IPS-20b (cell line): ENCODE measurements around the gene TEAD1.
A peak's percentile ranks its signal among the peaks of the same experiment; 100 is the strongest.

Experiments used
- H3K27ac ChIP-seq: one replicate; pipeline ENCODE4 v1.5.1; 2013; ENCODE audit warnings: low read length
- H3K27me3 ChIP-seq: 2 replicates; pipeline ENCODE4 v1.6.1; 2013; ENCODE audit warnings: mild to moderate bottlenecking, low read length, inconsistent platforms; ENCODE audit not compliant: insufficient read depth
- H3K36me3 ChIP-seq: 2 replicates; pipeline ENCODE4 v1.6.1; 2013; ENCODE audit warnings: low read depth, mild to moderate bottlenecking, inconsistent platforms, low read length, moderate library complexity; ENCODE audit not compliant: insufficient read depth
- H3K4me1 ChIP-seq: 2 replicates; pipeline ENCODE4 v1.6.1; 2013; ENCODE audit warnings: mild to moderate bottlenecking, control low read depth, inconsistent platforms, low read length, moderate library complexity; ENCODE audit not compliant: insufficient read depth
- H3K4me3 ChIP-seq: 2 replicates; pipeline ENCODE4 v1.5.1; 2013; ENCODE audit warnings: mild to moderate bottlenecking, low read length, inconsistent platforms
- H3K9ac ChIP-seq: 2 replicates; pipeline ENCODE4 v1.6.1; 2013; ENCODE audit warnings: low read depth, mild to moderate bottlenecking, inconsistent platforms, low read length, moderate library complexity
- H3K9me3 ChIP-seq: 2 replicates; pipeline ENCODE4 v1.6.1; 2013; ENCODE audit warnings: mild to moderate bottlenecking, low read depth, low read length, inconsistent platforms; ENCODE audit not compliant: insufficient read depth

TEAD1 gene

GRCh38 chr11:12888525-12889158 is 214.4 kb downstream of the TEAD1 start:
- H3K9ac ChIP-seq = no peak overlapping the region
- H3K4me3 ChIP-seq = no peak overlapping the region
- no peaks in the 10 kb centered on the region for H3K27me3 ChIP-seq
- no peaks in the 10 kb centered on the region for H3K9me3 ChIP-seq
- no peak overlapping the region for H3K27ac ChIP-seq
- peaks cover 48% of the 10 kb centered on the region for H3K36me3 ChIP-seq
- peaks cover 7% of the 10 kb centered on the region; the same call in 1 of the 2 replicates for H3K4me1 ChIP-seq

- no peaks in the 10 kb centered on the region for H3K27me3 ChIP-seq
- no peak overlapping the region for H3K4me3 ChIP-seq
- no peaks in the 10 kb centered on the region for H3K9me3 ChIP-seq
- H3K9ac ChIP-seq = no peak overlapping the region
- no peak overlapping the region for H3K27ac ChIP-seq
- H3K4me1 ChIP-seq = peaks cover 10% of the 10 kb centered on the region; the same call in 1 of the 2 replicates
- H3K36me3 ChIP-seq = peaks cover 42% of the 10 kb centered on the region
Observed at GRCh38 chr11:12889243-12889642, 215.0 kb downstream of the TEAD1 start.

- H3K9me3 ChIP-seq = no peaks in the 10 kb centered on the region
- H3K27ac ChIP-seq = no peak overlapping the region
- no peaks in the 10 kb centered on the region for H3K27me3 ChIP-seq
- H3K4me3 ChIP-seq = no peak overlapping the region
- peaks cover 16% of the 10 kb centered on the region; the same call in 1 of the 2 replicates for H3K4me1 ChIP-seq
- peaks cover 41% of the 10 kb centered on the region for H3K36me3 ChIP-seq
- no peak overlapping the region for H3K9ac ChIP-seq
Observed at GRCh38 chr11:12890476-12890875, 216.3 kb downstream of the TEAD1 start.

DNA sequence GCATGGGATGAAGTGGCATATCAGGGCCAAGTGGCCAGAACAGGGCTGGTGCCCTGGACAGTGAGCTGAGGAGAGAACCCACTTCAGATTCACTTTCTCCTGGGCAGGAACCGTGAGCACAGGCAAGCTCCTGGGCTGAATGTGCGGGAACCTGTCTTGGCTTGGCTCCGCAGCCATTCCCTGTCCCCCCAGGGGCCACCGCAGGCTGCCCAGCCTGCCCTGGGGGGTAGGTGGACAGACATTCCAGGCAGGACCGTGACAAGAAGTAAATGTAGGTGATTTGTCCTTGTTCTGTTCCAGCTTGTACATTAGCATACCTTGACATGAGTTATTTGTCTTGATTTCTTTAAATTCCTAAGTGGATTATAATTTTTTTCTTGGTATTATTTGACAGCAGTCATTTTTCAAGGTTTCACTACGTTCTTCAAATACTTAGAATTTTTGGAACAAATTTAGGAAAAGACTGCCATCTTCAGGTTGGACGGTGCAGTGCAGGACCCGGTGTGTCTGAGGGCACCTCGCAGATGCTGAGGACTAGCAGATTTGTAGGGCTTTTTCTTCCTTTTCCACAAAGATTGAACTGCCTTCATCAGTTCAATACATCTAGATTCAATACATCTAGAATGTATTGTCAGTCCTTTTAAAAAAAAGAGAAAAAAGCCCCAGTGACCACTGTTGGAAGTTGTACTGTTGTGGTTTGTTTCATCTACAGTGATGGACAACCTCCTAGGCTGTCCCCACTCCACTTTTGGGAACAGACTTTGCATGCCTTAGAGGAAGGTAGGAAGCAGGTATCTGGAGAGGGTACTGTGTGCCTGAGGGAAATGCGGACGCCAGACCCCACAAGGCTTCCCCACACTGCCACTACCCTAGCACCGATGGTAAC is 219.8 kb downstream of the TEAD1 start:
- H3K4me3 ChIP-seq = no peak overlapping the region
- no peaks in the 10 kb centered on the region for H3K27me3 ChIP-seq
- no peak overlapping the region for H3K27ac ChIP-seq
- no peak overlapping the region for H3K9ac ChIP-seq
- peaks cover 13% of the 10 kb centered on the region; the same call in 1 of the 2 replicates for H3K4me1 ChIP-seq
- H3K9me3 ChIP-seq = no peaks in the 10 kb centered on the region
- peaks cover 43% of the 10 kb centered on the region for H3K36me3 ChIP-seq

DNA sequence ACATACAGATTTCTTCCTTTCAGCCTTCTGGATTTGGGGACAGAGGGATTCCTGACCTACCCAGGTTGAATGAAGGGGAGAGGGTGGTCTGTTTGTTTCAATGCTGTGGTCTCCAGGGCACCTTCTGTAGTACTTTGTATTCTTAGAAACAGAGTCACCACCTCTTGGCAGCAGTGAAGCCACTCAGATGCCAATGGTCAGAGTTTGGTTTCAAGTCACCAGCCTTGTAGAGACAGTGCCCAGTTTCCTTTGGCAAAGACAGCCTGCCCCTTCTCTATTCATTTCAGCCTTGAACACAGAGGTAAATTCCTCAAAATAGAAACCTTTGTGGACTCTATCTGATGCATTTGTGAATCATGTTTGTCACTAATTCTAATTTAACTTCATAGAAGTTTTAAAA is 223.2 kb downstream of the TEAD1 start:
- Histone ChIP-seq H3K36me3 (peaks cover 58% of the 10 kb centered on the region), H3K27me3 (no peaks in the 10 kb centered on the region), H3K4me1 (peaks cover 16% of the 10 kb centered on the region; the same call in 1 of the 2 replicates), H3K9me3 (no peaks in the 10 kb centered on the region), H3K27ac (no peak overlapping the region), H3K9ac (no peak overlapping the region), H3K4me3 (no peak overlapping the region)

DNA sequence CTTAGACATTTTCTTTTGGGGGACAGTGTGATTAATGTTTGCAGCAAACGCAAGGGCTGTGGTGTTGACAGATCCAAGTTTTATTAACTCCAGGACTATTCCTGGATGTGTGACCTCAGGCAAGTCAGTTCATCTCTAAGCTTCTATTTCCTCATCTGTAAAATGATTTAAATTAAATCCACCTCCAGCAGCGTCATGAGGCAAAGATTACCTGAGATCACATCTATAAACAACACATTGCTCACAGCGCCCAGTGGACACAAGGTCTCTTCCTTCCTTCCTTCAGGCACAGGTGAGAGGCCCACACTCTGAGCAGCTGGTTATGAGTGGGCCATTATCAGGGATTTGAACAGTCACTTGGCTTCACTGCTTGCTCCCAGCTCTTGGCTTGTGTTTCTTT is 223.6 kb downstream of the TEAD1 start:
- peaks cover 20% of the 10 kb centered on the region; the same call in 1 of the 2 replicates for H3K4me1 ChIP-seq
- no peak overlapping the region for H3K27ac ChIP-seq
- H3K27me3 ChIP-seq = no peaks in the 10 kb centered on the region
- H3K36me3 ChIP-seq = peaks cover 61% of the 10 kb centered on the region
- H3K4me3 ChIP-seq = no peak overlapping the region
- H3K9ac ChIP-seq = no peak overlapping the region
- no peaks in the 10 kb centered on the region for H3K9me3 ChIP-seq

DNA sequence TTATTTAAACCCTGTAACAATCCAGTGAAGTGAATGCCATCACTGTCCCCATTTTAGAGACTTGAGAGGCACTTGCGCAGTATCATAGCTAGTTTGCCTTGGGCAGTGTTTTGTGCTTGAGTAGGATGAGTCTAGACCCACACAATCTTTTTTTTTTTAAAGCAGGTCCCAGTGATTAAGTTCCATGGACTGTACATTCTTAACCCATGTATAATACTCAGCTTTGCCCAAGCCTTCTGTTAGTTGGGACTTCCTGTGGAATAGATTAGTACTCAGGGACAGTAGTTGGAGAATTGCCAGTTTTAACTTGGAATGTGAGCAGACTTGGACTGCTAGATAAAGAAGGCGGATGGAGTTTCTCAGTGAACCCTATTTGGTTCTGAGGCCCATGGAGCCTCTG is 226.3 kb downstream of the TEAD1 start:
- Histone ChIP-seq H3K9me3 (no peaks in the 10 kb centered on the region), H3K9ac (no peak overlapping the region), H3K27ac (no peak overlapping the region), H3K4me3 (no peak overlapping the region), H3K27me3 (no peaks in the 10 kb centered on the region), H3K4me1 (peaks cover 12% of the 10 kb centered on the region; the same call in 1 of the 2 replicates), H3K36me3 (peaks cover 75% of the 10 kb centered on the region)

DNA sequence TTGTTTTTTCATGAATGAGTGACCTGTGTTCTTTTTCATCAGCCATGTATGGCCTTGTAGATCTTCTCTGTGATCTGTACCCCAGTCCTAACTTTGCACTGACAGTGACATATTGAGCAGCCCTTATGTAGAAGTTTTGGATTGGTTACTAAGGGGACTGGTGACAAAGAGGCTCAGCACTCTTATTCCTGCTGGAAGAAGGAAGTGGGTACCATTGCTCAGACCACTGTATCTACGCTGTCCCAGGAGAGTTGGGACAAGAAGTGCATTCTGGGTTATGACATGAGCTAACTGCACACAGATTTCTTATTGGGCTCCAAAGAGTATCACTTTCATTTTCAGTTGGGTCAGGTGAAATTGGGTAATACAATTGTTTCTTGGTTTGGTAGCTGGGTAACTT is 227.1 kb downstream of the TEAD1 start:
- H3K4me3 ChIP-seq = no peak overlapping the region
- H3K4me1 ChIP-seq = peaks cover 12% of the 10 kb centered on the region; the same call in 1 of the 2 replicates
- no peaks in the 10 kb centered on the region for H3K27me3 ChIP-seq
- H3K9ac ChIP-seq = no peak overlapping the region
- no peaks in the 10 kb centered on the region for H3K9me3 ChIP-seq
- peaks cover 69% of the 10 kb centered on the region for H3K36me3 ChIP-seq
- H3K27ac ChIP-seq = no peak overlapping the region

DNA sequence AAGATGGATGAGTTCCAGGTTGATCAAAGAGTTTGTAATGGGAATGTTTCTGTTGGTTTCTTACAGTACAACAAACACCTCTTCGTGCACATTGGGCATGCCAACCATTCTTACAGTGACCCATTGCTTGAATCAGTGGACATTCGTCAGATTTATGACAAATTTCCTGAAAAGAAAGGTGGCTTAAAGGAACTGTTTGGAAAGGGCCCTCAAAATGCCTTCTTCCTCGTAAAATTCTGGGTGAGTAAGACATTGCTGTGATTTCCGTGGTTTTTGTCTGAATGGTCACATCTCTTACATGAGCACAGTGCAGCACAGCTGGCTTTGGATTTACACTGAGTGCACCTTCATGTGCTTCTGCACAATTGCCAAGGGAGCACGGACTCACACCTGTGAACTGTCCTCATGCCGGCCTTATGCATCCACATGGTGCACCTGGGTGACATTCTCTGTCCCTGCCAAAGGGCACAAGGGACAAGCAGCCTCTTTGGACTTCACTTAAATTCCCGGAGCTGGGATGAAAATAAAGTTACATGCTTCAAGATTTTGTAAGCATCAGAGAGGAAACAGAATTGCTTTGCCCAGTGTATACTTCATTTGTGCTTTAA is 227.8 kb downstream of the TEAD1 start:
- peaks cover 12% of the 10 kb centered on the region; the same call in 1 of the 2 replicates for H3K4me1 ChIP-seq
- 0 out of 2 replicates have a peak overlapping the region, but pooled peaks have one; percentile 21 for H3K9ac ChIP-seq
- peaks cover 67% of the 10 kb centered on the region for H3K36me3 ChIP-seq
- H3K27me3 ChIP-seq = no peaks in the 10 kb centered on the region
- no peak overlapping the region for H3K27ac ChIP-seq
- H3K9me3 ChIP-seq = no peaks in the 10 kb centered on the region
- H3K4me3 ChIP-seq = no peak overlapping the region

GRCh38 chr11:12902791-12903486 is 228.7 kb downstream of the TEAD1 start:
- H3K36me3 ChIP-seq = peaks cover 66% of the 10 kb centered on the region
- H3K27me3 ChIP-seq = no peaks in the 10 kb centered on the region
- no peaks in the 10 kb centered on the region for H3K9me3 ChIP-seq
- peaks cover 12% of the 10 kb centered on the region; the same call in 1 of the 2 replicates for H3K4me1 ChIP-seq
- H3K9ac ChIP-seq = peak overlapping the region; percentile 21; the same call in 1 of the 2 replicates
- 0 out of 2 replicates have a peak overlapping the region, but pooled peaks have one; percentile 19 for H3K4me3 ChIP-seq
- peak overlapping the region; percentile 60 for H3K27ac ChIP-seq

DNA sequence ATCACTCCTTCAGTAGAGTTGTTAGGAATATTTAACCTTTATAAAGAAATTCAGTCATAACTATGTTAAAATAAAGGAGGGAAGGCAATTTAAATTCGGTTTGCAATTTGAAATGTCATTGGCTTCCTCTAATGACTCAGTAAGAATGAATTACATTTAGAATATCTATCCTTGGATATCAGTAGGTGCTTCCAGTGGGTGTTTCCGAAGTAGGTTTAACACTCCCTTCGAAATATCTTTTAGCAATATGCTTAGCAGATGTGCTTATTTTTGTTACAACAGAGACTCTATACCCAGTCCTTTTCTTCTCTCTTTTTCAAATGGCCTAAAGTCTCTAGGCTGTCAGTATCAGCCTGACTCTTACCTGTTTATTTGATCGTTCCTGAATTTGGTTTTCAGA is 231.2 kb downstream of the TEAD1 start:
- H3K27me3 ChIP-seq = no peaks in the 10 kb centered on the region
- H3K4me1 ChIP-seq = peaks cover 12% of the 10 kb centered on the region; the same call in 1 of the 2 replicates
- H3K9ac ChIP-seq = no peak overlapping the region
- no peaks in the 10 kb centered on the region for H3K9me3 ChIP-seq
- H3K4me3 ChIP-seq = no peak overlapping the region
- peaks cover 58% of the 10 kb centered on the region for H3K36me3 ChIP-seq
- no peak overlapping the region for H3K27ac ChIP-seq
